Ecto neural progenitor cell (in vitro differentiated cells): Measurements from ENCODE around the gene LY6G5B.
"Not testable (repeated sequence)": the region's sequence is repeated elsewhere in the genome, so short reads cannot be mapped to it uniquely, and the experiment has no call there.

Experiments
- DNase-seq: peaks from one replicate; pipeline ENCODE4 v3.0.0-alpha.2; 2018; ENCODE audit warnings: low spot score

Gene LY6G5B

GRCh38 chr6:31691078-31691463 lies 21.3 kb downstream of the LY6G5B start:
- no peak for DNase-seq

- DNase-seq, result no peak
These were observed 21.9 kb downstream of the LY6G5B start for GRCh38 chr6:31691564-31692108.

- DNase-seq, result no peak
These were observed 22.6 kb downstream of the LY6G5B start for GRCh38 chr6:31692353-31692752.

- DNase-seq, result no peak
These were observed 23.1 kb downstream of the LY6G5B start for GRCh38 chr6:31692886-31693285.

GRCh38 chr6:31693535-31693934 lies 23.8 kb downstream of the LY6G5B start:
- DNase-seq, result no peak

- DNase-seq, result no peak
These were observed 27.8 kb downstream of the LY6G5B start for GRCh38 chr6:31697555-31697954.

- DNase-seq, result no peak
These were observed 31.1 kb downstream of the LY6G5B start for GRCh38 chr6:31700740-31701401.

GRCh38 chr6:31701666-31702404 lies 32.1 kb downstream of the LY6G5B start:
- no peak for DNase-seq

GRCh38 chr6:31702405-31702818 lies 32.6 kb downstream of the LY6G5B start:
- DNase-seq, result no peak

- DNase-seq, result peak; percentile 97
These were observed 33.3 kb downstream of the LY6G5B start, which contains the start of gene ABHD16A for GRCh38 chr6:31702819-31703716. Gene ABHD16A (minus strand): TSS chr6:31703324. CDS start chr6:31703281, 43 bp downstream.

GRCh38 chr6:31705931-31706330 lies 36.2 kb downstream of the LY6G5B start:
- no peak for DNase-seq

- DNase-seq, result no peak
These were observed 36.8 kb downstream of the LY6G5B start, which contains the start of gene LY6G6F for GRCh38 chr6:31706599-31706998. Gene LY6G6F (plus strand): TSS chr6:31706866. CDS start chr6:31706907, 41 bp downstream.

- no peak for DNase-seq
These were observed 37.9 kb downstream of the LY6G5B start for GRCh38 chr6:31707701-31708100.

GRCh38 chr6:31708224-31708623 lies 38.4 kb downstream of the LY6G5B start:
- no peak for DNase-seq

- not testable (repeated sequence) for DNase-seq
These were observed 39.4 kb downstream of the LY6G5B start for GRCh38 chr6:31709157-31709556.

GRCh38 chr6:31710523-31711219 lies 40.9 kb downstream of the LY6G5B start:
- DNase-seq, result no peak

- no peak for DNase-seq
These were observed 41.5 kb downstream of the LY6G5B start for GRCh38 chr6:31711233-31711632.

- no peak for DNase-seq
These were observed 42.5 kb downstream of the LY6G5B start for GRCh38 chr6:31712296-31712695.

- no peak for DNase-seq
These were observed 43.7 kb downstream of the LY6G5B start for GRCh38 chr6:31713465-31713864.

- DNase-seq, result no peak
These were observed 44.4 kb downstream of the LY6G5B start for GRCh38 chr6:31713991-31714684.
